ENCODE results near the gene AIP. TPM values are rescaled to one million over a fixed set of nuclear protein-coding genes. Genes with fewer than 3 reads are reported as not detected.

The AIP gene
- total and polyA plus RNA-seq, 2 of the 8 experiments (the other 6 are each of a cell fraction or from before 2014, with no cell fraction given): 29.8 to 54.4 TPM

DNA sequence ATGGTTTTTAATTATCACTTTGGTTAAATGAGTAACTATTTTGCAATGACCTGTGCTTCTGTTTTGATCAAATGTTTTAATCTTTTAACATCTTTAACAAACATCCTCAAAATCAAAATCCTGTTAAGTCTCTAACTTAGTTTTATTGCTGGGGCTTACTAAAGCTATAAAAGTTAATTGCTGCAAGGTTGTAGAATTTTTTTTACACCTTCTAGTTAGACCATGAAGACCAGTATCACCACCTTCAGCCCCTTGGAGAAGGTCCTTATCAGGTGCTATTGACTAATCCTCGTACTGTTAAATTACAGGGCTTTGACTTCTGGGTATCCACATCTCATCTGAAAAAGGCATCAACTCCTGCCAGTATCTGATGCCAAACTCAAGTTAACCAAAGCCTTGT lies 52.7 kb downstream of the AIP start:
- H3K27ac ChIP-seq (ENCODE audit: low read depth, low read length): no peak overlapping the region
- H2BK5ac ChIP-seq (ENCODE audit: low read depth, low read length): no peak overlapping the region
- H4K20me1 ChIP-seq (replicated peaks in 1 of 2; ENCODE audit: control insufficient read depth in 1 of 2, insufficient read depth in 2 of 2, low read length in 2 of 2): no peaks in the 10 kb centered on the region
- no peak overlapping the region for H2AK5ac ChIP-seq (ENCODE audit: low read depth, low read length)
- ChIA-PET CTCF (ENCODE audit: partially characterized antibody) (interaction anchor here (2.2 kb wide), 1 partner anchor 11 kb away, joined by 4 read pairs; no protein-coding TSS in a partner anchor), POLR2A (ENCODE audit: partially characterized antibody) (no interaction called here)
- no peak overlapping the region for H2BK15ac ChIP-seq (ENCODE audit: low read length)
- peaks cover 31 to 36% of the 10 kb centered on the region in 2 experiments for H3K9me3 ChIP-seq (ENCODE audit: insufficient read depth in 2 of 2, low read depth in 1 of 2, low read length in 1 of 2)
- FAIRE-seq (no peak), DNase-seq (ENCODE audit: low read depth in 1 of 2, low spot score in 2 of 2) (no peak)
- no peak overlapping the region for H3K4me2 ChIP-seq (ENCODE audit: insufficient read depth in 1 of 2, low read depth in 2 of 2, low read length in 2 of 2)
- TF ChIP-seq, protein P1, sequence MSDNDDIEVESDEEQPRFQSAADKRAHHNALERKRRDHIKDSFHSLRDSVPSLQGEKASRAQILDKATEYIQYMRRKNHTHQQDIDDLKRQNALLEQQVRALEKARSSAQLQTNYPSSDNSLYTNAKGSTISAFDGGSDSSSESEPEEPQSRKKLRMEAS (IDR thresholded peaks at IDR 0.05): no peak
- no peak for TF ChIP-seq TEAD4 (IDR thresholded peaks at IDR 0.05; ENCODE audit: low read depth, low read length)
- no peak overlapping the region for H3K9ac ChIP-seq (replicated peaks in 1 of 4; ENCODE audit: extremely low read depth in 1 of 4, low read depth in 3 of 4, low read length in 3 of 4)
- no peaks in the 10 kb centered on the region; a peak in 1 of 7 replicates for H3K27me3 ChIP-seq (replicated peaks in 1 of 4; ENCODE audit: control insufficient read depth in 3 of 4, extremely low read depth in 1 of 4, insufficient read depth in 3 of 4, low read length in 3 of 4)
- H4K91ac ChIP-seq (replicated peaks; ENCODE audit: insufficient read length, low read length): no peak overlapping the region
- no peak overlapping the region for H2BK12ac ChIP-seq (ENCODE audit: low read depth, low read length)
- no peak overlapping the region for H4K8ac ChIP-seq (ENCODE audit: extremely low read depth, insufficient read depth, low read length)
- no peak overlapping the region for H3K18ac ChIP-seq (ENCODE audit: extremely low read depth, low read length)
- H3K56ac ChIP-seq (replicated peaks; ENCODE audit: insufficient read length, low read depth, low read length): no peak overlapping the region
- no peak overlapping the region for H3K4ac ChIP-seq (replicated peaks; ENCODE audit: insufficient read length, low read depth, low read length)
- no peak overlapping the region for H2BK120ac ChIP-seq (replicated peaks; ENCODE audit: low read depth, low read length)
- 93% methylated on average over 1 of the region's 1 CpG; no CpG with 5 or more reads in 1 of the 2 experiments for WGBS, 2 experiments (ENCODE audit: extremely low coverage in 1 of 2, insufficient coverage in 1 of 2, insufficient read length in 1 of 2, insufficient replicate concordance in 2 of 2, low coverage in 1 of 2, low lambda C conversion rate in 2 of 2, missing lambda C conversion rate in 1 of 2)
- no peak overlapping the region for H4K5ac ChIP-seq (ENCODE audit: insufficient read length, low read depth, low read length)
- H2AFZ ChIP-seq (ENCODE audit: low read length): no peak overlapping the region
- H3K4me3 ChIP-seq (ENCODE audit: extremely low read depth in 1 of 4, insufficient read depth in 2 of 4, low read depth in 3 of 4, low read length in 4 of 4): no peak overlapping the region
- no peaks in the 10 kb centered on the region for H3K23me2 ChIP-seq (ENCODE audit: low read depth, low read length)
- no peaks in the 10 kb centered on the region for H3K36me3 ChIP-seq (ENCODE audit: control insufficient read depth in 2 of 4, insufficient read depth in 4 of 4, low read length in 3 of 4)
- H3K23ac ChIP-seq (ENCODE audit: insufficient read length): no peak overlapping the region
- no peaks in the 10 kb centered on the region; a peak in 1 of 7 replicates for H3K4me1 ChIP-seq (replicated peaks in 1 of 4; ENCODE audit: control insufficient read depth in 3 of 4, insufficient read depth in 4 of 4, low read length in 3 of 4)
- no peak overlapping the region for H3K14ac ChIP-seq (ENCODE audit: insufficient read length)
- H3K79me2 ChIP-seq (ENCODE audit: control insufficient read depth in 1 of 2, insufficient read depth in 2 of 2, low read length in 2 of 2): no peaks in the 10 kb centered on the region
- no peak overlapping the region for H2BK20ac ChIP-seq (ENCODE audit: low read length)
- no peaks in the 10 kb centered on the region for H3K79me1 ChIP-seq (ENCODE audit: low read depth, low read length)

Measured in H1 (cell line).